Stimulated activated naive CD8-positive, alpha-beta T cell treated with anti-CD3 and anti-CD28 coated beads, Interleukin-15, Interleukin-2, amounts not matched to agents 100 ng/mL and 50 ng/mL, for 24 hours (primary cell): ENCODE data around the gene ALG13.
"Not testable (repeated sequence)": the region's sequence is repeated elsewhere in the genome, so short reads cannot be mapped to it uniquely, and the experiment has no call there.

Experiments used
- H3K27ac Mint-ChIP-seq: one replicate; pipeline ENCODE4 v1.8.0; 2021; ENCODE audit warnings: mild to moderate bottlenecking, mixed read lengths
- H3K27me3 Mint-ChIP-seq: one replicate; pipeline ENCODE4 v1.8.0; 2021; ENCODE audit warnings: mixed read lengths
- H3K36me3 Mint-ChIP-seq: one replicate; pipeline ENCODE4 v1.8.0; 2021; ENCODE audit warnings: low read depth, mixed read lengths
- H3K4me1 Mint-ChIP-seq: one replicate; pipeline ENCODE4 v1.8.0; 2021; ENCODE audit warnings: low read depth, mixed read lengths
- H3K4me3 Mint-ChIP-seq: one replicate; pipeline ENCODE4 v1.8.0; 2021; ENCODE audit warnings: mild to moderate bottlenecking, mixed read lengths
- H3K9me3 Mint-ChIP-seq: one replicate; pipeline ENCODE4 v1.8.0; 2021; ENCODE audit warnings: mixed read lengths

ALG13 gene

DNA sequence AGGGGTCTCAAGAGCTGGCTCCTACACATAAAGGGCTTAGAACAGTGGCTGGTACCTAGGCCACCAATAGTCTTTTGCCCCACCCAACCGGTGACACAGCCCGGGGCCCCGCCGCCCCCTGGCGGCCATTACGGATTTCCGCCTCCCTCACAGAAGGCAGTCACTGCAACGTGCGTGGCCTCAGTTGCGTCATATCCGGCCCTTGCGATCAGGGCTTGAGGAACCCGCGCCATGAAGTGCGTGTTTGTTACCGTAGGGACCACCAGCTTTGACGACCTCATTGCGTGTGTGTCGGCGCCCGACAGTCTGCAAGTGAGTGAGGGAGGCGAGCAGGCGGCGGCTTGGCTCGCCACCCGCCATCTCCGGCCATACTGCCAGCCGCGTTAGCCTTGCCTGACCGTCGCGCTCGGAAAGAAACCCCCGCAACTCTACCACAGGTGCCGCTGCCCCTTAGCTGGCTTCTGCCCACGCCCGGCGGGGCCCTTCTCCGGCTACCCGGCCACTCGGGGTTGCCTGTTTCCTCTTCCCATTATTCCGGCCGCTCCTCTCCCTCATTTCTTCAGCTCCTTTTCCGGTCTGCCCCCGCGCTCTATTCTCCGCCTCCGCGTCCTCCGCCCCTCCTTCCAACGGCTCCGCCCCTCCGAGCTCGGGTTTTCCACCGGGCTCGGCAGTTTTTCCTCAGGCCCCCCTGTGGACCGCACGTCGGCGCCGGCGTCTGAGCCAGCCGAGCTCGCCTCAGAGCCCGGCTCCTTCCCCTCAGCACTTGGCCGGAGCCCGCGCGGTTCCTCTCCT is at the start of gene ALG13:
Gene ALG13, plus strand, starts transcription at position 183 of the 792 bp plus-strand sequence. Its CDS starts 49 bp downstream, at position 232.
- H3K27me3 Mint-ChIP-seq: no peaks in the 10 kb centered on the region
- H3K36me3 Mint-ChIP-seq: peaks cover 27% of the 10 kb centered on the region

DNA sequence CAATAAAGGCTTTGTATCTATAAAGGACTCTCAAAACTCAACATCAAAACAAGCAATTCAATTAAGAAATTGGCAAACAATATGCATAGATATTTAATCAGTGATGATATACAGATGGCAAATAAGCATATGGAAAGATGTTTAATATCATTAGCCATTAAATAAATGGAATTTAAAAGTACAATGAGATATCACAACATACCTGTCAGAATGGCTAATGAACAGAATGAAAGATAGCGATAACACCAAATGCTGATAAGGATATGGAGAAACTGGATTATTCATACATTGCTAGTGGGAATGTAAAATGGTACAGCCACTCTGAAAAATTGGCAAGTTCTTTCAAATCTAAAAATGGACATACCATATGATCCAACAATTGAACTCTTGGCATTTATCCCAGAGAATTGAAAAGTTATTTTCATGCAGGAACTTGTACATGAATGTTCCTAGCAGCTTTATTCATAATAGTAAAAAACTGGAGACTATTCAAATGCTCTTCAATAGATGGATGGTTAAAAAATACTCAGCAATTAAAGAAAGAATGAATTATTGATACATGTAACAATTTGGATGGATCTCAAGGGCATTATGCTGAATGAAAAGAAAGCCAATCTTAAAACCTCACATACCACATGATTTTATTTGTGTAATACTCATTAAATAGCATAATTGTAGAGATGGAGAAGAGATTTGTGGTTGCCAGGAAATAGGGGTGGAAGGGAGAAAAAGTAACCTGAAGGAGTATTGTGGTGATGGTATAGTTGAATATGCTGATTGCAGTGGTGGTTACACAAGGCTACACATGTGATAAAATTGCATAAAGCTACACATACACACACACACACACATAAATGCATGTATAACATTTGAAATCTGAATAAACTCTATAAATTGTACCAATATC is 45.9 kb upstream of the ALG13 start:
- Mint-ChIP-seq H3K27ac (no peak overlapping the region), H3K4me3 (no peak overlapping the region), H3K36me3 (no peaks in the 10 kb centered on the region), H3K27me3 (no peaks in the 10 kb centered on the region), H3K4me1 (no peaks in the 10 kb centered on the region), H3K9me3 (no peaks in the 10 kb centered on the region)

More for the DNA sequence above, at the start of gene ALG13:
- Mint-ChIP-seq H3K4me3 (peak within 1 kb of the TSS; percentile 86), H3K9me3 (no peaks in the 10 kb centered on the region), H3K27ac (peak within 1 kb of the TSS; percentile 93), H3K4me1 (peaks cover 41% of the 10 kb centered on the region)

- H3K4me3 Mint-ChIP-seq: no peak overlapping the region
- H3K9me3 Mint-ChIP-seq: no peaks in the 10 kb centered on the region
- no peaks in the 10 kb centered on the region for H3K27me3 Mint-ChIP-seq
- H3K36me3 Mint-ChIP-seq: no peaks in the 10 kb centered on the region
- no peak overlapping the region for H3K27ac Mint-ChIP-seq
- no peaks in the 10 kb centered on the region for H3K4me1 Mint-ChIP-seq
Observed at GRCh38 chrX:111641969-111642368, 39.0 kb upstream of the ALG13 start.

GRCh38 chrX:111645165-111645564 is 35.8 kb upstream of the ALG13 start:
- H3K9me3 Mint-ChIP-seq, H3K27ac Mint-ChIP-seq, H3K36me3 Mint-ChIP-seq, H3K4me1 Mint-ChIP-seq, H3K27me3 Mint-ChIP-seq, H3K4me3 Mint-ChIP-seq: not testable (repeated sequence)

DNA sequence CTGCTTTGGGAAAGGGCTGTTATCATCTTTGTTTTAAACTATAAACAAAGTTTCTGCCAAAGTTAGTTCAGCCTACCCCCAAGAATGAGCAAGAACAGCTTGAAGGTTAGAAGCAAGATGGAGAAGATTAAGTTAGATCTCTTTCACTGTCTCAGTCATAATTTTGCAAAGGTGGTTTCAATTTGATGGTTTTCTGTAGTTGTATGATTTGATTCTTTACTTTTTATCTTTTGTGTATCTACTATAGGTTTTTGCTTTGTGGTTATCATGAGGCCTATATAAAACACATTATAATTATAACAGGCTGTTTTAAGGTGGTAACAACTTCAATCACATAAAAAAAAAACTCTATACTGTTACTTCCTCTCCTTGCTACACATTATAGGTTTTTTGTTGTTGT is 35.4 kb upstream of the ALG13 start:
- Mint-ChIP-seq H3K36me3 (no peaks in the 10 kb centered on the region), H3K27me3 (no peaks in the 10 kb centered on the region), H3K4me3 (no peak overlapping the region), H3K4me1 (no peaks in the 10 kb centered on the region), H3K9me3 (no peaks in the 10 kb centered on the region), H3K27ac (no peak overlapping the region)

- Mint-ChIP-seq H3K9me3 (no peaks in the 10 kb centered on the region), H3K4me3 (no peak overlapping the region), H3K4me1 (no peaks in the 10 kb centered on the region), H3K27me3 (no peaks in the 10 kb centered on the region), H3K27ac (no peak overlapping the region), H3K36me3 (no peaks in the 10 kb centered on the region)
Observed at GRCh38 chrX:111646515-111646914, 34.5 kb upstream of the ALG13 start.

GRCh38 chrX:111648802-111649201 is 32.2 kb upstream of the ALG13 start:
- Mint-ChIP-seq H3K27me3 (no peaks in the 10 kb centered on the region), H3K27ac (no peak overlapping the region), H3K36me3 (no peaks in the 10 kb centered on the region), H3K9me3 (no peaks in the 10 kb centered on the region), H3K4me3 (no peak overlapping the region), H3K4me1 (no peaks in the 10 kb centered on the region)

DNA sequence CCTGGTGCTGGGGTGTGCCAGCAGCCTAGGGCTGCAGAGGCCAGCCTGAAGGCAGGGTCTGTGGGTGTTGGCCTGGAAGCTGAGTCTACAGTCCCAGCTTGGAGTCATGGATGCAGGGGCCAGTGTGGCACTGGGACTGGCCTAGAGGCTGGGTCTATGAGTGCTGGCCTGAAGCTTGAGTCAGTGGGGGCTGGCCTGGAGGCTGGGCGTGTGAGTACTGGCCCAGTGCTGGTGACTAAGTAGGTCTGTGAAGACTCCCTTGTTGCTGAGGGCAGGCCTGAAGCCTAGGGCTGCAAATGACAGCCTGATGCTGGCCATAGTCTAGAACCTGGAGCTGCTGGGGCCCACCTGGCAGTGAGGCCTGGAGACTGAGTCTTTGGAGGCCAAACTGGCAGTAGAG is 31.3 kb upstream of the ALG13 start:
- Mint-ChIP-seq H3K9me3 (no peaks in the 10 kb centered on the region), H3K4me1 (no peaks in the 10 kb centered on the region), H3K4me3 (no peak overlapping the region), H3K27ac (no peak overlapping the region), H3K36me3 (no peaks in the 10 kb centered on the region), H3K27me3 (no peaks in the 10 kb centered on the region)

GRCh38 chrX:111650845-111651244 is 30.1 kb upstream of the ALG13 start:
- H3K9me3 Mint-ChIP-seq: no peaks in the 10 kb centered on the region

DNA sequence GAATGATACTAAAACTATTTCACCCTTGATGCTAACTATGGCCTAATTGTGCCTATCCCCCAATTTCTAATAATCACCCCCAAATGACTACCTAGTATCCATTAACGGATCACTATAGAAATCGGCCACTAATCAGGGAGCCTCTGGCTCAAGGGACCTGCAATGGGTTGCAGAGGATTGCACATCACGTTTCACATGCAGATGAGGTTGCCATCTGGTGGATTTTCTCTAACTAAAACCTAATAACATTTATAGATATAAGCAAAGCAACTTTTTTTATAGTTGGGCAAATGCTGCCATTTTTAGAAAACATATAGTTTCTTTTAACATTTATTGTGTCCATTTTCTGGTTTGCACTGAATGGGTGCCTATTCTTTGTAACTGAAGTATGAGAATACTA is 28.3 kb upstream of the ALG13 start:
- no peaks in the 10 kb centered on the region for H3K9me3 Mint-ChIP-seq
- no peak overlapping the region for H3K27ac Mint-ChIP-seq
- no peaks in the 10 kb centered on the region for H3K4me1 Mint-ChIP-seq
- H3K36me3 Mint-ChIP-seq: no peaks in the 10 kb centered on the region
- no peak overlapping the region for H3K4me3 Mint-ChIP-seq
- no peaks in the 10 kb centered on the region for H3K27me3 Mint-ChIP-seq

More at GRCh38 chrX:111650845-111651244, 30.1 kb upstream of the ALG13 start:
- Mint-ChIP-seq H3K27me3 (no peaks in the 10 kb centered on the region), H3K36me3 (no peaks in the 10 kb centered on the region), H3K4me3 (no peak overlapping the region), H3K4me1 (no peaks in the 10 kb centered on the region), H3K27ac (no peak overlapping the region)

DNA sequence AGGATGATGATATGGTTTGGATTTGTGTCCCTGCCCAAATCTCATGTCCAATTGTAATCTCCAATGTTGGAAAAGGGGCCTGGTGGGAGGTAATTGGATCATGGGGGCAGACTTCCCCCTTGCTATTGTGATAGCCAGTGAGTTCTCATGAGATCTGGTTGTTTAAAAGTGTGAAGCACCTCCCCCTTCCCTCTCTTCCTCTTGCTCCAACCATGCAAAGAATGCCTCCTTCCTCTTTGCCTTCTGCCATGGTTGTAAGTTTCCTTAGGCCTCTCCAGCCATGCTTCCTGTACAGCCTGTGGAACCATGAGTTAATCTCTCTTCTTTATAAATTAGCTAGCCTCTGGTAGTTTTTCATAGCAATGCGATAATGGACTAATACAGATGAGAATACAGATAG is 19.7 kb upstream of the ALG13 start:
- Mint-ChIP-seq H3K27me3 (no peaks in the 10 kb centered on the region), H3K9me3 (no peaks in the 10 kb centered on the region), H3K27ac (no peak overlapping the region), H3K36me3 (no peaks in the 10 kb centered on the region), H3K4me3 (no peak overlapping the region), H3K4me1 (no peaks in the 10 kb centered on the region)

- Mint-ChIP-seq H3K36me3 (no peaks in the 10 kb centered on the region), H3K27me3 (no peaks in the 10 kb centered on the region), H3K27ac (no peak overlapping the region), H3K4me3 (no peak overlapping the region), H3K9me3 (no peaks in the 10 kb centered on the region), H3K4me1 (no peaks in the 10 kb centered on the region)
Observed at GRCh38 chrX:111662292-111662691, 18.7 kb upstream of the ALG13 start.

DNA sequence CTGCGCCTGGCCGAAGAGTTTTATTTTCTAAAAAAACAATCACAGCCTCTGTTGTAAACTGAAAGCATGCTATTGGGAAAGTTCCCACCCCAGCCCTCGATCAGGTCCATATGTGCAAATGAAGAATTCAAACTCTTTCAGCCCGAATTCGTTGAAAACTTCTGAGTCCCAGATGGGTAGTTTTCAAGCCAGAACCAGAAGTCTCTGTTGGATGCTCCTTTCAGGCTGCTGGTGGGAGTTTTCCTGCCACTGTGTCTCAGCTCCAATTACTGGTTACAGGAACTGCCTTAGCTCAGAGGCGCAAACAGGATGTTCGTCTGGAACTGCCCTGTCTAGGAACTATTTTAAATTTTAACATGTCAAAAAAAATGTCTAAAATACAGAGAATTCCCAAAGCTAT is 9.3 kb upstream of the ALG13 start:
- H3K9me3 Mint-ChIP-seq: no peaks in the 10 kb centered on the region
- H3K4me1 Mint-ChIP-seq: no peaks in the 10 kb centered on the region
- no peak overlapping the region for H3K27ac Mint-ChIP-seq
- no peak overlapping the region for H3K4me3 Mint-ChIP-seq
- no peaks in the 10 kb centered on the region for H3K27me3 Mint-ChIP-seq
- H3K36me3 Mint-ChIP-seq: no peaks in the 10 kb centered on the region

GRCh38 chrX:111687305-111687704 is 6.3 kb downstream of the ALG13 start:
- H3K27me3 Mint-ChIP-seq: no peaks in the 10 kb centered on the region
- no peak overlapping the region for H3K4me3 Mint-ChIP-seq
- H3K9me3 Mint-ChIP-seq: no peaks in the 10 kb centered on the region
- peaks cover 59% of the 10 kb centered on the region for H3K36me3 Mint-ChIP-seq
- peaks cover 43% of the 10 kb centered on the region for H3K4me1 Mint-ChIP-seq
- no peak overlapping the region for H3K27ac Mint-ChIP-seq

DNA sequence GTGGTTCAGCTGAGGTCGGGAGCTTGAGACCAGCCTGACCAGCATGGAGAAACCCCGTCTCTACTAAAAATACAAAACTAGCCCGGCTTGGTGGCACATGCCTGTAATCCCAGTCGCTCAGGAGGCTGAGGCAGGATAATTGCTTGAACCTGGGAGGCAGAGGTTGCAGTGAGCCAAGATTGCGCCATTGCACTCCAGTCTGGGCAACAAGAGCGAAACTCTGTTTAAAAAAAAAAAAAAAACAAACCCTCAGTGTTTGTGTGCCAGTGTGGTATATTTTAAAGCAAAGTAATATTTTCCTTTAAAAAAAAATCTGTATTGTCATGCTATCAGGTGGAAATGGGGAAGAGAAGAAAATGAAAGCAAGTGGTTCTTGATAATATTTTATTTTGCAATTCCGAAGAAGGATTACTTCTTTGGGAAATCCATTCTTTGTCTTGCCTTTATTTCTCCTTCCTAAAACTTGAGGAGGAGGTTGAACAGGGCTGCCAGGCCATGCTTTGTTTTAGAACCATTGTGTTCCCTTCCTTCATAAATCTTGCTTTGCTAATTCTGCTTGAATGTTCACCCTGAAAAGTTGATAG is 14.4 kb downstream of the ALG13 start:
- Mint-ChIP-seq H3K4me3 (no peak overlapping the region), H3K9me3 (no peaks in the 10 kb centered on the region), H3K4me1 (no peaks in the 10 kb centered on the region), H3K36me3 (peaks cover 17% of the 10 kb centered on the region), H3K27me3 (no peaks in the 10 kb centered on the region), H3K27ac (no peak overlapping the region)
